Measurements from ENCODE around the gene RALGDS.

DNA sequence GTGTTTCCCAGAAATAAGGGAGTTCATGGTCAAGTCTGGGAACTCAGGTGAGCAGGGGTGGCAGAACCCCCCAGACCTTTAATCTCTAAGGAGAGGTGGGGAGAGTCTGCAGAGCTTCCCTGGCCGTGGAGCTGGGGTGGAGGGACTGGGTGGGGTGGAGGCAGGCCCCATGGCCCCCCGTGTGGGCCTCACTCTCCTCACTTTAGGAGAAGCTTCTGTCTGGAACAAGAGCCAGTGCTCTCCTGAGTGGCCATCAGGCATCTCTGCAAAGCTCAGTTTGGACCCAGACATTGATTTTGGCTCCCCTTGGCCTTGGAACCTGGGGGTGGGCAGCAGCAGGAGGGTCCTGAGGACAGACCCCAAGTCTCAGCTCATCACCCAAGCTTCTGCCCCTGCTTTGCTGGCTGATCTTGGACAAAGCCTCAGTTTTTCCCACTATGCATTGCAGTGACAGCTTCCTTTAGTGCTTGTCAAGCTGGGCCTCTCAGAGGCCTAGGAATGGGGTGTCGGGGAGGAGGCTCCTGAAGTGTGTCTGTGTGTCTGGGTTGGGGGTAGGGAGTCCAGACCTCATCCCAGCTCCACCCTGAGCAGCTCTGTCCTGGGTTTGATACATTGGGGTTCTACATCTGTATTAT, 46.2 kb upstream of the RALGDS start:
- TF ChIP-seq, protein P1, sequence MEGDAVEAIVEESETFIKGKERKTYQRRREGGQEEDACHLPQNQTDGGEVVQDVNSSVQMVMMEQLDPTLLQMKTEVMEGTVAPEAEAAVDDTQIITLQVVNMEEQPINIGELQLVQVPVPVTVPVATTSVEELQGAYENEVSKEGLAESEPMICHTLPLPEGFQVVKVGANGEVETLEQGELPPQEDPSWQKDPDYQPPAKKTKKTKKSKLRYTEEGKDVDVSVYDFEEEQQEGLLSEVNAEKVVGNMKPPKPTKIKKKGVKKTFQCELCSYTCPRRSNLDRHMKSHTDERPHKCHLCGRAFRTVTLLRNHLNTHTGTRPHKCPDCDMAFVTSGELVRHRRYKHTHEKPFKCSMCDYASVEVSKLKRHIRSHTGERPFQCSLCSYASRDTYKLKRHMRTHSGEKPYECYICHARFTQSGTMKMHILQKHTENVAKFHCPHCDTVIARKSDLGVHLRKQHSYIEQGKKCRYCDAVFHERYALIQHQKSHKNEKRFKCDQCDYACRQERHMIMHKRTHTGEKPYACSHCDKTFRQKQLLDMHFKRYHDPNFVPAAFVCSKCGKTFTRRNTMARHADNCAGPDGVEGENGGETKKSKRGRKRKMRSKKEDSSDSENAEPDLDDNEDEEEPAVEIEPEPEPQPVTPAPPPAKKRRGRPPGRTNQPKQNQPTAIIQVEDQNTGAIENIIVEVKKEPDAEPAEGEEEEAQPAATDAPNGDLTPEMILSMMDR (IDR thresholded peaks at IDR 0.05), result no peak
- TF ChIP-seq POLR2A (IDR thresholded peaks at IDR 0.05), result no peak
